Measurements from ENCODE around the gene PDGFD. TPM values are rescaled to one million over a fixed set of nuclear protein-coding genes. Genes with fewer than 3 reads are reported as not detected.

PDGFD gene
- total RNA-seq, 3 donors from 2014 or later (not counting 1 experiment from before 2014, with no cell fraction given) = 23.2 to 41.2 (median 33.1) TPM

DNA sequence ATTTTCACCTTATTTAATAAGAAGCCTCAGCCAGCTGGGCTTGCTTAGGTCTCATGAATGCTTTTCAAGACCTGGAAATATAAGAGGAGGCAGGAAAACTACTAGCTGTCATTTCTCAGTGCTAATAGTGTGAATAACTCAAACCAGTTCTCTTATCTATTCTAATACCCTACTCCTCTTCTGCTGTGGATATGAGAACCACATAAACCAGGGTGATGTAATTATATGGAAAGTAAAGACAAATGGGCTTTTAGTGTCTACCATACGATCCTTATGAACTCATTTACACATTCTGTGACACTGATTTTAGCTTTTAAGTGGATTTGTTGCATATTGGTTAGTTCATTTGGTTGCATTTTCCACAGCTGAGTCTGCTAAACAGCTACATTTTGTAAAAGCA is 8.6 kb downstream of the PDGFD start:
- no CpG with 5 or more reads among the region's 1 CpG for WGBS (ENCODE audit: insufficient coverage)
- ATAC-seq = no peak
- no peak for DNase-seq
- Histone ChIP-seq H3K36me3 (ENCODE audit: control insufficient read depth, insufficient read depth, low read length) (no peaks in the 10 kb centered on the region), H3K27ac (ENCODE audit: low read length) (no peak overlapping the region), H3K4me3 (ENCODE audit: low read length) (no peak overlapping the region), H3K4me1 (ENCODE audit: control insufficient read depth, insufficient read depth, low read length) (no peaks in the 10 kb centered on the region), H3K27me3 (ENCODE audit: control insufficient read depth, insufficient read depth, low read length) (no peaks in the 10 kb centered on the region), H3K9me3 (ENCODE audit: control insufficient read depth, insufficient read depth, low read length) (no peaks in the 10 kb centered on the region)
- Mint-ChIP-seq H3K9me3 (no peaks in the 10 kb centered on the region), H3K4me3 (no peak overlapping the region), H3K4me1 (peaks cover 84 to 87% of the 10 kb centered on the region in 2 donors), H3K36me3 (no peaks in the 10 kb centered on the region), H3K27ac (peak overlapping the region; percentile 84 to 87), H3K27me3 (ENCODE audit: low read depth in 2 of 2) (no peaks in the 10 kb centered on the region)
- TF ChIP-seq, protein P1, sequence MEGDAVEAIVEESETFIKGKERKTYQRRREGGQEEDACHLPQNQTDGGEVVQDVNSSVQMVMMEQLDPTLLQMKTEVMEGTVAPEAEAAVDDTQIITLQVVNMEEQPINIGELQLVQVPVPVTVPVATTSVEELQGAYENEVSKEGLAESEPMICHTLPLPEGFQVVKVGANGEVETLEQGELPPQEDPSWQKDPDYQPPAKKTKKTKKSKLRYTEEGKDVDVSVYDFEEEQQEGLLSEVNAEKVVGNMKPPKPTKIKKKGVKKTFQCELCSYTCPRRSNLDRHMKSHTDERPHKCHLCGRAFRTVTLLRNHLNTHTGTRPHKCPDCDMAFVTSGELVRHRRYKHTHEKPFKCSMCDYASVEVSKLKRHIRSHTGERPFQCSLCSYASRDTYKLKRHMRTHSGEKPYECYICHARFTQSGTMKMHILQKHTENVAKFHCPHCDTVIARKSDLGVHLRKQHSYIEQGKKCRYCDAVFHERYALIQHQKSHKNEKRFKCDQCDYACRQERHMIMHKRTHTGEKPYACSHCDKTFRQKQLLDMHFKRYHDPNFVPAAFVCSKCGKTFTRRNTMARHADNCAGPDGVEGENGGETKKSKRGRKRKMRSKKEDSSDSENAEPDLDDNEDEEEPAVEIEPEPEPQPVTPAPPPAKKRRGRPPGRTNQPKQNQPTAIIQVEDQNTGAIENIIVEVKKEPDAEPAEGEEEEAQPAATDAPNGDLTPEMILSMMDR (IDR thresholded peaks at IDR 0.05) = no peak
- intact Hi-C loops (cut with micrococcal nuclease) = no loop called here

DNA sequence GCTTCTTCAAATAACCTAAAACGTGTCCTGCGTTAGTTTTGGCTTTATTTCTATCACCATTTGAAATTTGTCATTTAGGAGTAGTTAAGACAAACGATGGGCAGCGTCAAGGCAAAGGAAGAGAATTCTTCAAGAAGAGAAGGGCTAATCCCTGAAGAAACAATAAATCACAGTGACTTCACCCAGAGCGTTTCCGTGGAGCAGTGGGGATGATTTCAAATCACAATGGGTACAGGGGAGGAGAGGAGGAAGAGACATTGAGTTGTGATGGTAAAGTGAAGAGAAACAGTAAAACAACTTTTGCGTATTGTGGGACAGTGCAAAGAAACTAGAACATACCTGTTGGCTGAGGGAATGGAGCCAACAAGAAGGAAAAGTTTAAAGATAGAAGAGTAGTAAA is 9.7 kb downstream of the PDGFD start:
- Histone ChIP-seq H3K4me3 (ENCODE audit: low read length) (no peak overlapping the region), H3K36me3 (ENCODE audit: control insufficient read depth, insufficient read depth, low read length) (no peaks in the 10 kb centered on the region), H3K27me3 (ENCODE audit: control insufficient read depth, insufficient read depth, low read length) (no peaks in the 10 kb centered on the region), H3K27ac (ENCODE audit: low read length) (no peak overlapping the region), H3K9me3 (ENCODE audit: control insufficient read depth, insufficient read depth, low read length) (no peaks in the 10 kb centered on the region), H3K4me1 (ENCODE audit: control insufficient read depth, insufficient read depth, low read length) (no peaks in the 10 kb centered on the region)
- Mint-ChIP-seq H3K4me1 (peaks cover 80 to 81% of the 10 kb centered on the region in 2 donors), H3K27ac (peak overlapping the region; percentile 84 to 87), H3K36me3 (no peaks in the 10 kb centered on the region), H3K27me3 (ENCODE audit: low read depth in 2 of 2) (no peaks in the 10 kb centered on the region), H3K9me3 (no peaks in the 10 kb centered on the region), H3K4me3 (no peak overlapping the region)
- intact Hi-C loops (cut with micrococcal nuclease) = no loop called here
- TF ChIP-seq, protein P1 (IDR thresholded peaks at IDR 0.05) = no peak
- 93% methylated on average over 7 of the region's 7 CpGs for WGBS (ENCODE audit: insufficient coverage)
- DNase-seq (no peak), ATAC-seq (no peak)

DNA sequence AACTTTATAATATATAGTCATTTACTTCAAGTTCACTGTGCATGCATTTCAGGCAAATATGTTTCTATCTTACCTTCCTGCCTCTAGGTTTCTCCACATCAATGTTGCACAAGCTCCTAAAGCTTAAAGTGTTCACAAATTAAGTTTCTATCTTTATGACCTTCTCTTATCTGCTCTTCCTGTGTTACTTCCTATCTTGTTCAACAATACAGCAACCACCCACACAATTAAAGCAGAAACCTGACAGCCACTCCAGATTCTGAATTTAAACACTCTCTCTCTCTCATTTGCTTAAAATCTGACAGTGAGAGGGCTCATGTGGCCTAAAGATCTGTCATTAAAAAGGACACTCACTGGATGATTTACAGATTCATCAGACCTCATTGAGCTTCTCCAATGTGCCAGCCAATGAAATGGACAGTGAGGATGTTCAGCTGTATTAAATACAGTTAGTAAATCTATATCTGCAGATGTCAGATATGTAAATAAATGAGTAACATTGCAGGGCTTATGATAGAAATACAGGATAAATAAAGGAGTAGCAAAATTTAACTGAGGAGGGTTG is 10.9 kb downstream of the PDGFD start:
- peak overlapping the region; percentile 1 for H3K4me3 ChIP-seq (ENCODE audit: low read length)
- intact Hi-C loops (cut with micrococcal nuclease) = loop anchor here (1.0 kb wide), 2 partner anchors 11 to 471 kb away; partner anchors contain the start of gene PDGFD
- Mint-ChIP-seq H3K27ac (peak overlapping the region; percentile 84 to 87), H3K4me3 (peak overlapping the region; percentile 75), H3K9me3 (no peaks in the 10 kb centered on the region), H3K4me1 (peaks cover 71 to 79% of the 10 kb centered on the region in 2 donors), H3K27me3 (ENCODE audit: low read depth in 2 of 2) (no peaks in the 10 kb centered on the region), H3K36me3 (no peaks in the 10 kb centered on the region)
- H3K9me3 ChIP-seq (ENCODE audit: control insufficient read depth, insufficient read depth, low read length) = no peaks in the 10 kb centered on the region
- H3K27ac ChIP-seq (ENCODE audit: low read length) = peak overlapping the region; percentile 61
- no peaks in the 10 kb centered on the region for H3K36me3 ChIP-seq (ENCODE audit: control insufficient read depth, insufficient read depth, low read length)
- no peaks in the 10 kb centered on the region for H3K27me3 ChIP-seq (ENCODE audit: control insufficient read depth, insufficient read depth, low read length)
- ATAC-seq = peak; percentile 89 to 94 (median 92)
- peak in 1 of 2 donors; percentile 12 for DNase-seq
- H3K4me1 ChIP-seq (ENCODE audit: control insufficient read depth, insufficient read depth, low read length) = no peaks in the 10 kb centered on the region
- TF ChIP-seq, protein P1 (IDR thresholded peaks at IDR 0.05) = no peak

Measured in natural killer cell (primary cell).